GM12873 (cell line): ENCODE data around the gene MSL1.

Experiments
- CTCF ChIP-seq: IDR thresholded peaks from 2 replicates; pipeline ENCODE4 v1.5.1; 2012; ENCODE audit warnings: low read depth, mild to moderate bottlenecking, moderate library complexity, low read length, control low read depth; ENCODE audit not compliant: insufficient read depth; ENCODE audit errors: missing control alignments

Gene MSL1

GRCh38 chr17:40113907-40114245, 7.9 kb upstream of the MSL1 start:
- TF ChIP-seq CTCF, result no peak

GRCh38 chr17:40115101-40115436, 6.7 kb upstream of the MSL1 start:
- no peak for TF ChIP-seq CTCF

- TF ChIP-seq CTCF, result no peak
These were observed 596 bp downstream of the MSL1 start for GRCh38 chr17:40122136-40122998.

- TF ChIP-seq CTCF, result peak; percentile 26
These were observed 1.4 kb downstream of the MSL1 start for GRCh38 chr17:40122999-40123810.

GRCh38 chr17:40123811-40124114, 2.0 kb downstream of the MSL1 start:
- TF ChIP-seq CTCF, result no peak

- TF ChIP-seq CTCF, result no peak
These were observed 2.7 kb downstream of the MSL1 start for GRCh38 chr17:40124279-40125141.

- no peak for TF ChIP-seq CTCF
These were observed 7.7 kb downstream of the MSL1 start for GRCh38 chr17:40129498-40129897.
